Mammary epithelial cell (primary cell): ENCODE data around the gene MYLK.

Source experiments
- EZH2 ChIP-seq: IDR thresholded peaks from 2 replicates; pipeline ENCODE4 v1.6.1; 2012; ENCODE audit warnings: low read length, inconsistent platforms, borderline replicate concordance
- TF ChIP-seq, protein P1 (sequence below), 2 donors: IDR thresholded peaks in 1 of 2; conservative IDR thresholded peaks in 1 of 2; 2 replicates each; pipeline ENCODE4 v1.5.1; 2011 to 2012; ENCODE audit warnings: inconsistent platforms in 2 of 2, low read length in 2 of 2, mild to moderate bottlenecking in 2 of 2, control low read depth in 1 of 2, low read depth in 1 of 2; ENCODE audit not compliant: insufficient read depth in 1 of 2; ENCODE audit errors: extremely low read depth in 1 of 2

DNA sequence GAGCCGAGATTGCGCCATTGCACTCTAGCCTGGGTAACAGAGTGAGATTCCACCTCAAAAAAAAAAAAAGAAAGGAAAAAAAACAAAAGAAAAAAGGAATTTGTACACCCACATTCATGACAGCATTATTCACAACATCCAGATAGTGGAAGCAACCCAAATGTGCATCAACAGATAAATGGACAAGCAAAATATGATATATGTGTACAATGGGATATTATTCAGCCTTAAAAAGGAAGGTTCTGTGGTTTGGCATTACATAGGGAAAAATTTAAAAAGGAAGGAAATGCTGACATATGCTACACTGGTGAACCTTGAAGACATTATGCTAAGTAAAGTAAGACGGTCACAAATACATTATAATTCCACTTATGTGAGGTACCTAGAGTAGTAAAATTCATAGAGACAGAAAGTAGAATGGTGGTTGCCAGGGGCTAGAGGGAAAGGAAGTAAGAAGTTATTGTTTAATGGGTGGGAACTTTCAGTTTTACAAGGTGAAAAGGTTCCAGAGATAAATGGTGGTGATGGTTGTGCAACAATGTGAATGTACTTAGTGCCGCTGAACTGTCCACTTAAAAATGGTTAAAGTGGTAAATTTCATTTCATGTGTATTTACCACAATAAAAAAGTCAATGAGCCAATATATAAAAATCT lies 118.5 kb downstream of the MYLK start:
- no peak for TF ChIP-seq EZH2
- TF ChIP-seq, protein P1, sequence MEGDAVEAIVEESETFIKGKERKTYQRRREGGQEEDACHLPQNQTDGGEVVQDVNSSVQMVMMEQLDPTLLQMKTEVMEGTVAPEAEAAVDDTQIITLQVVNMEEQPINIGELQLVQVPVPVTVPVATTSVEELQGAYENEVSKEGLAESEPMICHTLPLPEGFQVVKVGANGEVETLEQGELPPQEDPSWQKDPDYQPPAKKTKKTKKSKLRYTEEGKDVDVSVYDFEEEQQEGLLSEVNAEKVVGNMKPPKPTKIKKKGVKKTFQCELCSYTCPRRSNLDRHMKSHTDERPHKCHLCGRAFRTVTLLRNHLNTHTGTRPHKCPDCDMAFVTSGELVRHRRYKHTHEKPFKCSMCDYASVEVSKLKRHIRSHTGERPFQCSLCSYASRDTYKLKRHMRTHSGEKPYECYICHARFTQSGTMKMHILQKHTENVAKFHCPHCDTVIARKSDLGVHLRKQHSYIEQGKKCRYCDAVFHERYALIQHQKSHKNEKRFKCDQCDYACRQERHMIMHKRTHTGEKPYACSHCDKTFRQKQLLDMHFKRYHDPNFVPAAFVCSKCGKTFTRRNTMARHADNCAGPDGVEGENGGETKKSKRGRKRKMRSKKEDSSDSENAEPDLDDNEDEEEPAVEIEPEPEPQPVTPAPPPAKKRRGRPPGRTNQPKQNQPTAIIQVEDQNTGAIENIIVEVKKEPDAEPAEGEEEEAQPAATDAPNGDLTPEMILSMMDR (conservative IDR thresholded peaks at IDR 0.05 in 1 of 2, IDR thresholded peaks at IDR 0.05 in 1 of 2; ENCODE audit: extremely low read depth in 1 of 2, insufficient read depth in 1 of 2, low read depth in 1 of 2, low read length in 2 of 2): no peak
